Glomerular endothelial cell (primary cell): ENCODE results near the gene SLC39A9. TPM values are rescaled to one million over a fixed set of nuclear protein-coding genes. Genes with fewer than 3 reads are reported as not detected.
"Not testable (repeated sequence)": the region's sequence is repeated elsewhere in the genome, so short reads cannot be mapped to it uniquely, and the experiment has no call there.

Experiments used
- DNase-seq: peaks from one replicate; pipeline ENCODE4 v3.0.0-alpha.2; 2011; ENCODE audit warnings: low read depth, low spot score; ENCODE audit errors: extremely low read depth
- total RNA-seq: library from RNA; depleted of rRNA; stranded (reverse); fragments of >200 nt; gene quantifications from 2 replicates; pipeline ENCODE4 v1.2.3, GENCODE V29; 2015

SLC39A9 gene
- total RNA-seq, 1 donor from 2014 or later: 66.7 TPM

- not testable (repeated sequence) for DNase-seq
Observed at GRCh38 chr14:69497866-69498265, 99.4 kb downstream of the SLC39A9 start.

- not testable (repeated sequence) for DNase-seq
Observed at GRCh38 chr14:69498286-69498685, 99.8 kb downstream of the SLC39A9 start.

- DNase-seq: no peak
Observed at GRCh38 chr14:69499436-69499835, 100.9 kb downstream of the SLC39A9 start.

- no peak for DNase-seq
Observed at GRCh38 chr14:69500096-69500495, 101.6 kb downstream of the SLC39A9 start.

GRCh38 chr14:69500736-69501135 is 102.2 kb downstream of the SLC39A9 start:
- no peak for DNase-seq

GRCh38 chr14:69501423-69501838 is 102.9 kb downstream of the SLC39A9 start:
- no peak for DNase-seq

- no peak for DNase-seq
Observed at GRCh38 chr14:69504775-69505174, 106.3 kb downstream of the SLC39A9 start.

DNA sequence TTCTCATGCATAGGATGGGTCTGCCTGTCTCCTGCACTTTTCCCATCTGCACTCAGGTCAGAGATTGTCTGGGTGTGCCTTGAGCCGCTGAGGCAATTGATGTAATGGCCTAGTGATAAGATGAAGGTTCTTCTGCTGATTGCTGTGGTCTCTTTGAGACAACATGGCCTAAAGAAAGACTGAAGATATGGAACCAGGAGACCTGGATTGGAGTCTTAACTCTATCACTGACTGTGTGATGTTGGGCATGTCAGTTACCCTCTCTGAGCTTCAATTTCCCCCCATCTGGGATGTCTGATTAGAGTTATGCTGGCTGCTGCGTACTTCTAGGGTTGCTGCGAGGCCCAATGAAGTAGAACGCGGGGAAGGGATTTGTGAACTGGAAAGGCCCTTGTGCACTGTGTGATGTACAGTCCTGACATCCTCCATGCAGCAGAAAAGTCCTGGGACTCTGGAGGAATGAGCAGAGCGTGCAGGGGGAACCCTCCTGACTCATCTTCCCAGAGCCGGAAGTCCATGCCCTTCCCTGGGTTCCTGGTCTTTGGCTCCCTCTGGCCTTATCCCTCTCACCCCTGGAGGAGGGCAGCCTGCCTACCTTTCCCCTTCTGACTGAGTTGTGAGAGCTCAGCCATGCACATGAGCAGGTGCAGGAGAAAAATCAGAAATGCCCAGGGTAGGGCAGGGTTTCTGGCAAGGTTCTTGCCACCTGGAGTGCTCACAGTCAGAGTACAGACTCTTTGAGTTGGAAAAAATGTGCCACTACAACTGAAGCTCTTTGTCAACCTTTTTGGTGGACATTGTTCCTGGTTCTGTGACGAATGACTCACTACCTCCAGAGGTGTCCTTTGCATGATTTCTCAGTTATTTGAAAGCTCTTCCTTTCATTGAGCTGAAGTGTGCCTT is 107.1 kb downstream of the SLC39A9 start:
- DNase-seq: no peak

- no peak for DNase-seq
Observed at GRCh38 chr14:69506241-69506595, 107.7 kb downstream of the SLC39A9 start.

Other genes starting within 250 kb of the SLC39A9 start
- gene DCAF5, start 245.6 kb upstream of the SLC39A9 start, total RNA-seq: 20.3 and 37.4 TPM in 2 replicates
- gene EXD2, start 207.2 kb upstream of the SLC39A9 start, total RNA-seq: 28.0 and 30.5 TPM in 2 replicates
- 0.70 and 1.3 TPM in 2 replicates for gene GALNT16, start 138.5 kb upstream of the SLC39A9 start, total RNA-seq
- 124 and 128 TPM in 2 replicates for gene ERH, start 393 bp upstream of the SLC39A9 start, total RNA-seq
- gene PLEKHD1, start 86.0 kb downstream of the SLC39A9 start, total RNA-seq: 0.18 TPM in 1 of 2 replicates, not detected in the other
- gene CCDC177, start 176.2 kb downstream of the SLC39A9 start, total RNA-seq: not detected in 2 replicates
- 27.3 and 54.1 TPM in 2 replicates for gene SUSD6, start 212.9 kb downstream of the SLC39A9 start, total RNA-seq